K562 (cell line): ENCODE data around the gene TRIO.

ENCODE experiments used
- CTCF ChIP-seq, 3 experiments: IDR thresholded peaks in 2 of 3; conservative IDR thresholded peaks in 1 of 3; 2 replicates each; pipeline ENCODE4 v1.5.1; 2011 to 2012; ENCODE audit warnings: low read length in 3 of 3, mild to moderate bottlenecking in 3 of 3, control low read depth in 2 of 3, improper control_type of control experiment in 1 of 3, inconsistent platforms in 1 of 3, low read depth in 1 of 3, mixed read lengths in 1 of 3, moderate library complexity in 1 of 3; ENCODE audit not compliant: insufficient read depth in 2 of 3
- EZH2 ChIP-seq: IDR thresholded peaks from 2 replicates; pipeline ENCODE4 v1.6.1; 2012; ENCODE audit warnings: low read depth, mild to moderate bottlenecking, inconsistent platforms, low read length, borderline replicate concordance
- REST ChIP-seq, 2 experiments: fragments of 450-650 bp; formaldehyde crosslinking in 1 of 2; IDR thresholded peaks; 2 replicates each; pipeline versions ENCODE4 v1.4.0 to v1.6.1; 2014 to 2020; ENCODE audit warnings: mild to moderate bottlenecking in 2 of 2, borderline replicate concordance in 1 of 2, low read depth in 1 of 2
- ZC3H11A ChIP-seq: IDR thresholded peaks from 2 replicates; pipeline ENCODE4 v1.6.1; 2012; ENCODE audit warnings: low read depth, low read length, improper control_type of control experiment

DNA sequence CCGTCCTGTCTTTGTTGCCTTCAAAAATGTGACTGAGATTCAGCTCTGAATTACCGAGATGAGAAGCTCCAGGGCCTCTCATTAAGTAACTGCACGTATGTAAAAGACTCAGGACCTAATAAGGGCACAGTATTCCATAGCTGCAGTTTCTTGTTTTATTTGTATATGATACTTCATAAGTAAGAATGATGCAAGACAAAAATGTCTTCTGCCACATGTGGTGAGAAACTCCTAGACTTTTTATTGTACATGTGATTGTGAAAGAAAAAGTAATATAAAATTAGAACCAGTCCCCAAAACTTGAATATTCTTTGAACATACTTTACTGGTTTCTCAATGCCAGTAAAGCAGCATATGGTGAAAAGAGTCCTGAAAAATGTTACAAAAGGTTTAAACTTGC lies 328.4 kb downstream of the TRIO start:
- no peak for TF ChIP-seq EZH2
- TF ChIP-seq CTCF (IDR thresholded peaks at IDR 0.05 in 2 of 3, conservative IDR thresholded peaks at IDR 0.05 in 1 of 3; ENCODE audit: insufficient read depth in 2 of 3, low read depth in 1 of 3, low read length in 3 of 3) = no peak
- TF ChIP-seq REST (IDR thresholded peaks at IDR 0.05; ENCODE audit: borderline replicate concordance) = no peak
- no peak for TF ChIP-seq REST (CRISPR knock-in tag; IDR thresholded peaks at IDR 0.05; ENCODE audit: low read depth)
- no peak for TF ChIP-seq ZC3H11A
